GM21737 (cell line): ENCODE data around the gene ACADM.
A peak's percentile ranks its signal among the peaks of the same experiment; 100 is the strongest.
"Not testable (repeated sequence)": the region's sequence is repeated elsewhere in the genome, so short reads cannot be mapped to it uniquely, and the experiment has no call there.

ENCODE experiments used
- ATAC-seq: cut with Tn5 transposase; IDR thresholded peaks from one replicate; pipeline ENCODE4 v1.9.1; 2021; ENCODE audit warnings: mild to moderate bottlenecking, moderate library complexity; ENCODE audit not compliant: unreplicated experiment

Gene ACADM

DNA sequence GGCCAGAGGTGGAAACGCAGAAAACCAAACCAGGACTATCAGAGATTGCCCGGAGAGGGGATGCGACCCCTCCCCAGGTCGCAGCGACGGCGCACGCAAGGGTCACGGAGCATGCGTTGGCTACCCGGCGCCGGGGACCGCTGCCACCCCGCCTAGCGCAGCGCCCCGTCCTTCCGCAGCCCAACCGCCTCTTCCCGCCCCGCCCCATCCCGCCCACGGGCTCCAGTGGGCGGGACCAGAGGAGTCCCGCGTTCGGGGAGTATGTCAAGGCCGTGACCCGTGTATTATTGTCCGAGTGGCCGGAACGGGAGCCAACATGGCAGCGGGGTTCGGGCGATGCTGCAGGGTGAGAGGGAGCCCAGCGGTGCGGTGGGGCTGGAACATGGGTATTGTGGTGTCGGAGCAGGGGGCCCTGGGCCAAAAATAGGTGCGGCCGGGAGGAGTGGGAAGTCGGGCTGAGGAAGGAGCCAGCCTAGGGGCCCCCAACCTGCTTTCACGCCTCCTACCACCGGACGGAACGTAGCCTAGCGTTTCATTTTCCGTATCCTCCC lies at the start of gene ACADM:
ACADM (plus strand) TSS at position 238 of the 551 bp plus-strand sequence; CDS start at position 317, 79 bp downstream.
- peak; percentile 90 for ATAC-seq

DNA sequence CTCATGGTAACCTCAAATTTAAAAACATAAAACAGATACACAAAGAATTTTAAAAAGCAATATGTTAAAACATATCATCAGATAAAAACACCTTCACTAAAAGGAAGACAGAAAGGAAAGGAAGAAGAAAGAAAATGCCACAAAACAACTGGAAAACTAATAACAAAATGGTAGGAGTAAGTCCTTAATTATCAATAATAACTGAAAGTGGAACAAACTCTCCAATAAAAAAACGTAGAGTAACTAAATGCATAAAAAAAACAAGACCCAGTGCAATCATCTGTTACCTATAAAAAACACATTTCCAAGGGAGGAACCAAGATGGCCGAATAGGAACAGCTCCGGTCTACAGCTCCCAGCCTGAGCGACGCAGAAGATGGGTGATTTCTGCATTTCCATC lies 47.1 kb upstream of the ACADM start:
- no peak for ATAC-seq

- ATAC-seq = not testable (repeated sequence)
These were observed 46.5 kb upstream of the ACADM start for GRCh38 chr1:75677964-75678363.

- ATAC-seq = no peak
These were observed 34.0 kb upstream of the ACADM start for GRCh38 chr1:75690547-75690946.

- ATAC-seq = no peak
These were observed 31.0 kb upstream of the ACADM start for GRCh38 chr1:75693551-75693950.

GRCh38 chr1:75696000-75696399 lies 28.5 kb upstream of the ACADM start:
- ATAC-seq = no peak

DNA sequence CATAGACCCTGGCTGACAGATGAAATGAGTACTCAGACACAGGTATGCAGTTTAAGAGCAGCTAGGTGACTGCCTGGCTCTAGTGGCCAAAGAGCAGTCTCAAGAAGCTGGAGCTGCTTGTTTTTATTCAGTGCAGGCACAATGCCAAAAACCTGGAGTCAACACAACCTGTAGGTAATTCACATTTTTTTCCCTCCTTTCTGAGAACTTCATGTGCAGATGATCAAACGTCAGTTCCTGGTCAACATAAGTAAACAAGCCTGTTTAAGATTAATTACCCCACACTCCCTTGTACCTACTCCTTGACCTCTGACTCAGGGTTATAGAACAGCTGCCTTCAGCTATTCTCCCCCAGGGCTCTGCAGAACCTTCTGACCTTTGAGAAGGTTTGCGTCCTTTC lies 17.3 kb upstream of the ACADM start:
- ATAC-seq = no peak

- no peak for ATAC-seq
These were observed 15.6 kb upstream of the ACADM start for GRCh38 chr1:75708910-75709309.

GRCh38 chr1:75710832-75711231 lies 13.7 kb upstream of the ACADM start:
- no peak for ATAC-seq

GRCh38 chr1:75711846-75712245 lies 12.7 kb upstream of the ACADM start:
- ATAC-seq = no peak

- ATAC-seq = no peak
These were observed 12.2 kb upstream of the ACADM start for GRCh38 chr1:75712306-75712705.

GRCh38 chr1:75719810-75720209 lies 4.7 kb upstream of the ACADM start:
- ATAC-seq = no peak

GRCh38 chr1:75720325-75720724 lies 4.2 kb upstream of the ACADM start:
- no peak for ATAC-seq

GRCh38 chr1:75720820-75721219 lies 3.7 kb upstream of the ACADM start:
- ATAC-seq = no peak

DNA sequence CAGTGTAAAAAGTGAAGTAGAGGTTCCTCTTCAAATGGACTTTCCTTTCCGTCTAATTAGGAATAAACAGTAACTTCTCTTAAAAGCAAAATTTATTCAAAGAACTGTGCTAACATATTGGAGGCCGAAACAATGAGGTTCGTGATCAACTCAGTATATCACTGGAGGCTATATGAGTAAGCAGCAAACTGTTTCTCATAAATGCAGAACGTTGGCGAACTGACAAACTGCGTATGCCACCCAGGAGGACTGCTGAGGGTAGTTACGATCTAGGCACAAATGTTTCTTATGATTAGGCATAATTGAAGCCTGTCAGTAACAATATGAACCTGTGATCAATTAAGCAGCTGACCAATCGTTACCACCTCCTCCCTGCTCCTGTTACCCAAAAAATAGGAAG lies 2.3 kb upstream of the ACADM start:
- not testable (repeated sequence) for ATAC-seq

DNA sequence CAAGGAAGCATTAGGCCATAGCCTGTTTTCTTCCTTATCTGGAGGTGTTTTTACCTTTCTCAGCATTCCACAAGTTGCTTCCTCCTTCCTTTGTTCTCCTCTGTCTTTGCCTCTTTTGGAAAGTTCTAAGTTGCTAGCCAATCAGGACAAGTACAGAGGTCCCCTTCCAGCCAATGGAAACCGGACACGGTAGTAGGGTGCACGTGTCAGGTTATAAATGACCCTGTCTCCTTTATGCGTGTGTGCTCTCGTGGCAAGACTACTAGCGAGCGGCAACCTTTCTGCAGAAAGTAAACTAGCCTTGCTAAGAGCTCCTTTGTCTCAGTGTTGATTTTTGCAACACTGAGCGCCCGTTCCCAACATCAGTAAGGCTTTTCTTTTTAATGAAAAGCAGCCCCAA lies 1.5 kb upstream of the ACADM start:
- no peak for ATAC-seq

GRCh38 chr1:75723989-75724471 lies 479 bp upstream of the ACADM start:
- peak; percentile 74 for ATAC-seq

GRCh38 chr1:75725266-75725665 lies 757 bp downstream of the ACADM start:
- ATAC-seq = no peak

GRCh38 chr1:75725861-75726361 lies 1.4 kb downstream of the ACADM start:
- no peak for ATAC-seq

- ATAC-seq = no peak
These were observed 3.1 kb downstream of the ACADM start for GRCh38 chr1:75727571-75727970.

DNA sequence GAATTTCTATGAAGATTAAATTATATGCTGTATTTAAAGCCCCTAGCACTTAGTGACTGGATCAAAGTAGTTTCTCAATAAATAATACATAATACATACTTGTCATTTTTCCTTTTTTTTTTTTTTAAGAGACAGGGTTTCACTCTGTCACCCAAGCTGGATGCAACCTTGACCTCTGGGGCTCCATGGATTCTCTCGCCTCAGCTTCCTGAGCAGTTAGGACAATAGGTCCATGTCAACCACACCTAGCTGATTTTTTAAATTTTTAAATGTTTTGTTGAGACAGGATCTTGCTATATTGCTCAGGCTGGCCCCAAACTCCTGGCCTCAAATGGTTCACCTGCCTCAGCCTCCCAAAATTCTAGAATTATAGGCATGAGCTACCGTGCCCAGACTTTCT lies 5.9 kb downstream of the ACADM start:
- no peak for ATAC-seq

DNA sequence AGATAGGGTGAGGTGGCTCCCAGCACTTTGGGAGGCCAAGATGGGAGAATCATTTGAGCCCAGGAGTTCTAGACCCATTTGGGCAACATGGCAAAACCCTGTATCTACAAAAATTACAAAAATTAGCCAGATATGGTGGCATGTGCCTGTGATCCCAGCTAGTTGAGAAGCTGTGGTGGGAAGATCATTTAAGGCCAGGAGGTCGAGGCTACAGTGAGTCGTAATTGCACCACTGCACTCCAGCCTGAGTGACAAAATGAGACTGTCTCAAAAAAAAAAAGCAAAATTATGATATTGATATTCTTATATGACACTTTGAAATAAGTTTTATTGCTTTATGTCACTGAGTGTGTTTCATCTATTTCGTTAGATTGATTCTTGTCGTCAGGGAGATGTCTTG lies 7.4 kb downstream of the ACADM start:
- ATAC-seq = no peak

- no peak for ATAC-seq
These were observed 8.2 kb downstream of the ACADM start for GRCh38 chr1:75732703-75733102.
